ENCODE results near the gene IL1RAPL1.

DNA sequence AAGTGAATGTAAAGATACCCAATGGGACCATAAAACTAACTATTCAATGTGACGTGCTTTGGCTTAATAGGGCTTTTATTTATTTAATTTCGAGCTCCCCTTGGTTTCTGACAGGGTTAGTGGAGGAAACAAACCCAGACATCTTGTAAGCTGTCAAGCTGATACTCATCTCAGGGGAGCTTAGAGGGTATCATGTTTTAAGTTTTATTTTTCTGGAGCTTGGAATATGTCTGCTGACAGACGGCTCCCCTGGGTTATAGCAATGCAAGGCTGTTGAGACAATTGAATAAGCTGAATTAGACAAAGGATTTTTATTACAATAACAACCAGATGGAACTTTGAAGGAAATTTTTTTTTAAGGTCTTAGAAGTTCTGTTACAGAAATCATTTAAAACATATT is 456.5 kb downstream of the IL1RAPL1 start:
- TF ChIP-seq, protein P1, sequence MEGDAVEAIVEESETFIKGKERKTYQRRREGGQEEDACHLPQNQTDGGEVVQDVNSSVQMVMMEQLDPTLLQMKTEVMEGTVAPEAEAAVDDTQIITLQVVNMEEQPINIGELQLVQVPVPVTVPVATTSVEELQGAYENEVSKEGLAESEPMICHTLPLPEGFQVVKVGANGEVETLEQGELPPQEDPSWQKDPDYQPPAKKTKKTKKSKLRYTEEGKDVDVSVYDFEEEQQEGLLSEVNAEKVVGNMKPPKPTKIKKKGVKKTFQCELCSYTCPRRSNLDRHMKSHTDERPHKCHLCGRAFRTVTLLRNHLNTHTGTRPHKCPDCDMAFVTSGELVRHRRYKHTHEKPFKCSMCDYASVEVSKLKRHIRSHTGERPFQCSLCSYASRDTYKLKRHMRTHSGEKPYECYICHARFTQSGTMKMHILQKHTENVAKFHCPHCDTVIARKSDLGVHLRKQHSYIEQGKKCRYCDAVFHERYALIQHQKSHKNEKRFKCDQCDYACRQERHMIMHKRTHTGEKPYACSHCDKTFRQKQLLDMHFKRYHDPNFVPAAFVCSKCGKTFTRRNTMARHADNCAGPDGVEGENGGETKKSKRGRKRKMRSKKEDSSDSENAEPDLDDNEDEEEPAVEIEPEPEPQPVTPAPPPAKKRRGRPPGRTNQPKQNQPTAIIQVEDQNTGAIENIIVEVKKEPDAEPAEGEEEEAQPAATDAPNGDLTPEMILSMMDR (IDR thresholded peaks at IDR 0.05; ENCODE audit: borderline replicate concordance, extremely low read depth, low read length, poor library complexity, severe bottlenecking): no peak
- TF ChIP-seq EZH2 (IDR thresholded peaks at IDR 0.05; ENCODE audit: borderline replicate concordance, low read depth, low read length, severe bottlenecking): no peak

All from DND-41 (cell line).